Subcutaneous abdominal adipose tissue (tissue), 5 donors: ENCODE data around the gene MRTFA.
"Not testable (repeated sequence)": the region's sequence is repeated elsewhere in the genome, so short reads cannot be mapped to it uniquely, and the experiment has no call there.

Source experiments
- H3K27ac ChIP-seq: one replicate; pipeline ENCODE4 v1.7.0; 2013; ENCODE audit warnings: low read depth, mild to moderate bottlenecking, inconsistent platforms, low read length, moderate library complexity
- H3K27me3 ChIP-seq, 5 donors: one replicate each; pipeline ENCODE4 v1.7.0; 2013; ENCODE audit warnings: low read length in 5 of 5, inconsistent platforms in 1 of 5; ENCODE audit not compliant: control insufficient read depth in 5 of 5, insufficient read depth in 4 of 5
- H3K36me3 ChIP-seq, 5 donors: one replicate each; pipeline ENCODE4 v1.7.0; 2013; ENCODE audit warnings: low read length in 5 of 5; ENCODE audit not compliant: control insufficient read depth in 5 of 5, insufficient read depth in 5 of 5
- H3K4me1 ChIP-seq, 5 donors: one replicate each; pipeline ENCODE4 v1.7.0; 2013; ENCODE audit warnings: low read length in 5 of 5, mild to moderate bottlenecking in 3 of 5, moderate library complexity in 1 of 5; ENCODE audit not compliant: control insufficient read depth in 5 of 5, insufficient read depth in 5 of 5
- H3K4me3 ChIP-seq, 5 donors: one replicate each; pipeline ENCODE4 v1.7.0; 2013; ENCODE audit warnings: low read length in 5 of 5, low read depth in 1 of 5
- H3K9ac ChIP-seq, 5 donors: one replicate each; pipeline ENCODE4 v1.7.0; 2013; ENCODE audit warnings: low read length in 5 of 5, mild to moderate bottlenecking in 4 of 5, moderate library complexity in 3 of 5
- H3K9me3 ChIP-seq, 5 donors: one replicate each; pipeline ENCODE4 v1.7.0; 2013; ENCODE audit warnings: low read length in 5 of 5; ENCODE audit not compliant: control insufficient read depth in 5 of 5
- donor health status: healthy.
- donor health status: healthy.
- donor health status: healthy.
- donor health status: healthy.
- donor health status: healthy.

The MRTFA gene

DNA sequence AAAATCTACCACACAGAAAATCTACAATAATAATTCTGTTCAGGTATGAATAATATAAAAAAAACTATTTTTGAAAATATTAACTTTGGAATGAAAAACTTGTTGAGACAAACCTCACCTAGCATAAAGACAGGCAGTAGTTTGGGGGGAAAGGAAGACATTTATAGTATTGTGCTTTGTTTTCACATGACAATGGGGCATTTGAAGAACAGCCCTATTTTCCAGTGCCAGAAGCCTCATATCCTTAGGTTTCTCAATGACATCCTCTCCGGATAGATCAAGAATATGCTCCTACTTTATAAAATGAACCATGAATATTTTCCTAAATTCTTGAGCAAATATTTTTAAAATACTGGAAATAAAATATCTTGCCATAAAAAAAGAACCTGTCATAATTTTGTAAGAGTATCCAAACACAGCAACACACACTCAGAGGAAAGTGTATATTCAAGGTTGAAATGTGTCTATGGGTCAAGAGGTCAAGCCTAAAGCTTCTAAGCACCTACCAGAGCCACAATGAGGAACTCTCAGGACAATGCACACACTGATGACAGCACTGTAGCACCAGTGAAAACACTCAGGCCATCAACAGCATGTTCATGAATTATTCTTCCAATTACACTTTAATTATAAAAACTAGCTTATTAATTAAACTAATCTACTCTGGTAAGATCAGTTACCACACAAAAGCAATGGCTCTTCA lies 68.7 kb downstream of the MRTFA start:
- Histone ChIP-seq H3K27ac (no peak overlapping the region), H3K4me1 (peaks cover 0 to 1% (median 0%) of the 10 kb centered on the region in 5 donors), H3K4me3 (no peak overlapping the region), H3K36me3 (no peaks in the 10 kb centered on the region), H3K9ac (no peak overlapping the region), H3K27me3 (no peaks in the 10 kb centered on the region), H3K9me3 (peaks cover 0 to 4% (median 0%) of the 10 kb centered on the region in 5 donors)

DNA sequence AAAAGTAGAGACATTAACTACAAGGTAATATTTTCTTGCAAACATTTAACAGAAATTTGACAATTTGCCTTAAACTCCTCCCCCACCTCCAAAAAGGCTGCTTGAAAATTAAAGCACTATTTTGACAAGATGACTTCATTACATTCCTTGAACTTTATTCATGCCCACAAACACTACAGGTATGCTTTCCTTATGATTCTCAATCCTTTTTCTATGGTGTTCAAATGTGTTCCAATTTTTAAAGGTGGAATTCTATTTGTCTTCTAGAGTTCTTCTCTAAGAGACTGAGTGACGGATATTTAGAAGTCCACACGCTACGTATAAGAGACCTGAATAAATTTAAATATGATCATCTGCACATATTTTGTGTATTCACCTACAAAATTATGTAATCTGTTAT lies 69.4 kb downstream of the MRTFA start:
- no peaks in the 10 kb centered on the region for H3K4me1 ChIP-seq
- H3K4me3 ChIP-seq = no peak overlapping the region
- peaks cover 0 to 4% (median 0%) of the 10 kb centered on the region in 5 donors for H3K9me3 ChIP-seq
- no peak overlapping the region for H3K9ac ChIP-seq
- no peaks in the 10 kb centered on the region for H3K36me3 ChIP-seq
- H3K27me3 ChIP-seq = no peaks in the 10 kb centered on the region
- H3K27ac ChIP-seq = no peak overlapping the region

- Histone ChIP-seq H3K9me3 (no peaks in the 10 kb centered on the region), H3K27me3 (no peaks in the 10 kb centered on the region), H3K4me1 (no peaks in the 10 kb centered on the region), H3K4me3 (no peak overlapping the region), H3K36me3 (no peaks in the 10 kb centered on the region), H3K27ac (no peak overlapping the region), H3K9ac (no peak overlapping the region)
Measured at GRCh38 chr22:40560994-40561515, 75.5 kb downstream of the MRTFA start.

DNA sequence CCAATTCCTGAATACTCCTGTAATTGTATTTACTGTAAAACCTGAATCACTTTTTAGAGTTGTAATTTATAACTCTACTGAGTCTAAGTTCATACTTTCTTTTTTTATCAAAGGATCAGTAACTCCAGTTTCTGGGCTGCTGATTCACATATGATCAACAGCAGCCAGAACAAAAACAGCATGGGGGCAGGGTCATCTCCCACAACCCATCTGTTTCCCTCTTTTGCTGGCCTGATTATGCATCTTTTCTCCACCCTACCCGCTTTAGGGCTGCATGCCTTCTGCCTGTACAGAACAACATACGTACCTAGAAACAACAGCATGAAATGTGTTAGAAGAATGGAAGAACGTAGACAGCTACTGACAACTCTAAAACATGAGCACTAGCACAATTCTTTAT lies 76.0 kb downstream of the MRTFA start:
- Histone ChIP-seq H3K9ac (no peak overlapping the region), H3K36me3 (no peaks in the 10 kb centered on the region), H3K9me3 (no peaks in the 10 kb centered on the region), H3K4me1 (no peaks in the 10 kb centered on the region), H3K27ac (no peak overlapping the region), H3K4me3 (no peak overlapping the region), H3K27me3 (no peaks in the 10 kb centered on the region)

GRCh38 chr22:40557972-40558371 lies 78.5 kb downstream of the MRTFA start:
- Histone ChIP-seq H3K4me1 (no peaks in the 10 kb centered on the region), H3K27me3 (no peaks in the 10 kb centered on the region), H3K36me3 (peaks cover 0 to 5% (median 0%) of the 10 kb centered on the region in 5 donors), H3K9me3 (no peaks in the 10 kb centered on the region), H3K4me3 (no peak overlapping the region), H3K9ac (no peak overlapping the region), H3K27ac (no peak overlapping the region)

DNA sequence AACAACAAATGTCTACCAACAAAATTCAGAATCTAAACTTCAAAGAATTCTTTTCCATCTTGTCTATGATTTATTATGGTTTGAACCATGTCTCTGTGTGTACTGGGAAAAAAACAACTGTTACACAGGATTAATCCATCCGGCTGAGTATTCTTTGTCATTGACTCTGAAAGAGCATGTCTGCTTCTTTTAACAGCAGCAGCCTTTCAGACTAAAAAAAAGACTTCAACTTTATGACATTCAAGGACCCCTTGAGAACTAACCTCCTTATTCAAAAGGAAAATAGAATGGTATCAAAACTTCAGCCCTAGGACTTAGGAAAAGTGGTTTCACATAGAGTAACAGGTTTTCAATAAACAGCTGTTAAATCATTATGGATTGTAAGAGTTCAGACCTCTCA lies 79.9 kb downstream of the MRTFA start:
- Histone ChIP-seq H3K4me3 (no peak overlapping the region), H3K27ac (no peak overlapping the region)

DNA sequence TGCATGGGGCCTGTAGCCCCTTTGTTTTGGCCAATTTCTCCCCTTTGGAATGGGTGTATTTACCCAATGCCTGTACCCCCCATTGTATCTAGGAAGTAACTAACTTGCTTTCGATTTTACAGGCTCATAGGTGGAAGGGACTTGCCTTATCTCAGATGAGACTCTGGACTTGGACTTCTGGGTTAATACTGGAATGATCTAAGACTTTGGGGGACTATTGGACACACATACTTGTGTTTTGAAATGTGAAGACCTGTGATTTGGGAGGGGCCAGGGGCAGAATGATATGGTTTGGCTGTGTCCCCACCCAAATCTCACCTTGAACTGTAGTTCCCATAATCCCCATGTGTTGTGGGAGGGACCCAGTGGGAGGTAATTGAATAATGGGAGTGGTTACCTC lies 82.5 kb downstream of the MRTFA start:
- H3K9ac ChIP-seq, H3K4me1 ChIP-seq, H3K4me3 ChIP-seq, H3K27me3 ChIP-seq, H3K9me3 ChIP-seq, H3K27ac ChIP-seq: not testable (repeated sequence)
- peaks cover 2 to 13% (median 4%) of the 10 kb centered on the region in 5 donors for H3K36me3 ChIP-seq

More for the DNA sequence above, 79.9 kb downstream of the MRTFA start:
- H3K36me3 ChIP-seq = peaks cover 0 to 9% (median 3%) of the 10 kb centered on the region in 5 donors
- H3K4me1 ChIP-seq = no peaks in the 10 kb centered on the region
- H3K9me3 ChIP-seq = no peaks in the 10 kb centered on the region
- no peaks in the 10 kb centered on the region for H3K27me3 ChIP-seq
- no peak overlapping the region for H3K9ac ChIP-seq

GRCh38 chr22:40553014-40553554 lies 83.4 kb downstream of the MRTFA start:
- Histone ChIP-seq H3K27me3 (no peaks in the 10 kb centered on the region), H3K9me3 (no peaks in the 10 kb centered on the region), H3K27ac (no peak overlapping the region), H3K4me1 (no peaks in the 10 kb centered on the region), H3K36me3 (peaks cover 2 to 13% (median 4%) of the 10 kb centered on the region in 5 donors), H3K4me3 (no peak overlapping the region), H3K9ac (no peak overlapping the region)

DNA sequence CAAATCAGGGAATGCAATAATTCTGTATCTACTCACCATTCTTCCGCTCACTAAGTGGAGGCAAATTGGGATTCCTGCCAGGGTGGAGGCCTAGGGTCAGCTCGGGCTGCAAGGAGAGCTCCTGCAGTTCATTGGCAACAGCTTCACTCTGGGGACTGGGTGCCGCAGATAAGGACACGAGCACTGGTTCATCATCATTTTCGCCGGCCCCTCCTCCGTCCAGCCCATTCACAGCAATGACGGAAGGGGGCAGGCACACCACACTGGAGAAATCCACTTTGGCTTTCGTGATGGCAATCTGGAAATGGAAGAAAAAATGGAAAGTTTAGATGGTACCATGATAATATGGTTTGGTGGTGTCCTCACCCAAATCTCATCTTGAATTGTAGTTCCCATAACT lies 84.4 kb downstream of the MRTFA start:
- Histone ChIP-seq H3K9ac (no peak overlapping the region), H3K4me1 (no peaks in the 10 kb centered on the region), H3K27ac (no peak overlapping the region), H3K9me3 (no peaks in the 10 kb centered on the region), H3K4me3 (no peak overlapping the region), H3K36me3 (peaks cover 2 to 13% (median 4%) of the 10 kb centered on the region in 5 donors), H3K27me3 (no peaks in the 10 kb centered on the region)

GRCh38 chr22:40547729-40548143 lies 88.8 kb downstream of the MRTFA start:
- Histone ChIP-seq H3K9me3 (no peaks in the 10 kb centered on the region), H3K36me3 (peaks cover 2 to 13% (median 9%) of the 10 kb centered on the region in 5 donors), H3K27me3 (no peaks in the 10 kb centered on the region), H3K4me1 (peaks cover 0 to 7% (median 6%) of the 10 kb centered on the region in 5 donors), H3K9ac (no peak overlapping the region), H3K4me3 (no peak overlapping the region), H3K27ac (no peak overlapping the region)
